BJ (cell line): ENCODE data around the gene PRKCH. TPM values are rescaled to one million over a fixed set of nuclear protein-coding genes. Genes with fewer than 3 reads are reported as not detected.

ENCODE experiments used
- CTCF ChIA-PET: fragments of 350-600 bp; formaldehyde crosslinking; extraction: SDS; loops from one replicate; lab custom pipeline; 2021; ENCODE audit warnings: antibody characterized with exemption, inconsistent platforms; lab: Yijun Ruan, JAX
- POLR2A ChIA-PET: fragments of 300-600 bp; sonication (Branson Sonifier 250); formaldehyde crosslinking; extraction: SDS; loops from one replicate; lab custom pipeline; 2021; ENCODE audit warnings: antibody characterized with exemption; lab: Charles Lee
- DNase-seq: peaks from one replicate; pipeline ENCODE4 v3.0.0-alpha.2; 2011; ENCODE audit warnings: low read depth
- H3K27me3 ChIP-seq: 2 replicates; pipeline ENCODE4 v1.6.0; 2011; ENCODE audit warnings: low read length; ENCODE audit not compliant: control insufficient read depth, insufficient read depth
- H3K36me3 ChIP-seq: 2 replicates; pipeline ENCODE4 v1.5.1; 2011; ENCODE audit warnings: low read length; ENCODE audit not compliant: control insufficient read depth, insufficient read depth
- H3K4me3 ChIP-seq: 2 replicates; pipeline ENCODE4 v1.5.1; 2011; ENCODE audit warnings: low read depth, mild to moderate bottlenecking, control low read depth, low read length
- CTCF ChIP-seq: IDR thresholded peaks from 2 replicates; pipeline ENCODE4 v1.5.1; 2011; ENCODE audit warnings: low read depth, mild to moderate bottlenecking, control low read depth, inconsistent platforms, low read length, moderate library complexity; ENCODE audit not compliant: insufficient read depth
- polyA plus RNA-seq: library from polyadenylated mRNA; depleted of rRNA; stranded (reverse); fragments of >200 nt; gene quantifications from 2 replicates; pipeline ENCODE4 v1.2.3, GENCODE V29; 2011

PRKCH gene
- polyA plus RNA-seq, 1 experiment = 2.0 TPM

GRCh38 chr14:61421212-61421923 is 100.0 kb downstream of the PRKCH start:
- POLR2A ChIA-PET = no interaction called here
- Histone ChIP-seq H3K4me3 (no peak overlapping the region), H3K27me3 (no peaks in the 10 kb centered on the region; the same call in 1 of the 2 replicates), H3K36me3 (no peaks in the 10 kb centered on the region)
- TF ChIP-seq CTCF = no peak
- DNase-seq = no peak
- CTCF ChIA-PET = interaction anchor here (1.6 kb wide), 1 partner anchor 26 kb away, joined by 3 read pairs; no protein-coding TSS in a partner anchor

GRCh38 chr14:61426048-61426447 is 104.7 kb downstream of the PRKCH start:
- Histone ChIP-seq H3K4me3 (no peak overlapping the region), H3K36me3 (no peaks in the 10 kb centered on the region), H3K27me3 (no peaks in the 10 kb centered on the region; the same call in 1 of the 2 replicates)
- no peak for TF ChIP-seq CTCF
- ChIA-PET POLR2A (no interaction called here), CTCF (interaction anchor here (0.9 kb wide), 1 partner anchor 35 kb away, joined by 3 read pairs; no protein-coding TSS in a partner anchor)
- DNase-seq = no peak

GRCh38 chr14:61428261-61428660 is 106.9 kb downstream of the PRKCH start:
- no peak for TF ChIP-seq CTCF
- Histone ChIP-seq H3K36me3 (no peaks in the 10 kb centered on the region), H3K27me3 (no peaks in the 10 kb centered on the region; the same call in 1 of the 2 replicates), H3K4me3 (no peak overlapping the region)
- POLR2A ChIA-PET = no interaction called here
- CTCF ChIA-PET = no interaction called here
- no peak for DNase-seq

- DNase-seq = no peak
- H3K4me3 ChIP-seq = no peak overlapping the region
- no peak for TF ChIP-seq CTCF
- POLR2A ChIA-PET = no interaction called here
- no peaks in the 10 kb centered on the region for H3K36me3 ChIP-seq
- CTCF ChIA-PET = interaction anchor here (1.7 kb wide), 1 partner anchor 408 kb away, joined by 3 read pairs; no protein-coding TSS in a partner anchor
- no peaks in the 10 kb centered on the region for H3K27me3 ChIP-seq
Measured at GRCh38 chr14:61429316-61429715, 107.9 kb downstream of the PRKCH start.

- POLR2A ChIA-PET = no interaction called here
- Histone ChIP-seq H3K4me3 (no peak overlapping the region), H3K27me3 (no peaks in the 10 kb centered on the region), H3K36me3 (no peaks in the 10 kb centered on the region)
- DNase-seq = no peak
- CTCF ChIA-PET = interaction anchor here (1.7 kb wide), 1 partner anchor 408 kb away, joined by 3 read pairs; no protein-coding TSS in a partner anchor
- no peak for TF ChIP-seq CTCF
Measured at GRCh38 chr14:61430066-61430757, 108.8 kb downstream of the PRKCH start.
